SK-N-SH treated with all-trans-retinoic acid at 6 μM for 48 hours (cell line): Measurements from ENCODE around the gene DCLK2.

Experiments used
- ARNTL ChIP-seq: fragments of 450-650 bp; formaldehyde crosslinking; IDR thresholded peaks from 2 replicates; pipeline ENCODE4 v1.5.0; 2020; ENCODE audit warnings: low read depth, mild to moderate bottlenecking, moderate library complexity, borderline replicate concordance
- BACH2 ChIP-seq: fragments of 250-450 bp; sonication (Bioruptor Pico); IDR thresholded peaks from 2 replicates; pipeline ENCODE4 v1.9.0; 2021; ENCODE audit warnings: mild to moderate bottlenecking, borderline replicate concordance
- CSDC2 ChIP-seq: fragments of 250-450 bp; sonication (Bioruptor Pico); IDR thresholded peaks from 2 replicates; pipeline ENCODE4 v1.5.0; 2020; ENCODE audit warnings: mild to moderate bottlenecking, moderate library complexity
- GLIS3 ChIP-seq: fragments of 250-450 bp; sonication (Bioruptor Pico); IDR thresholded peaks from 2 replicates; pipeline ENCODE4 v1.5.0; 2020; ENCODE audit warnings: mild to moderate bottlenecking, moderate library complexity
- OSR1 ChIP-seq: fragments of 250-450 bp; sonication (Bioruptor Pico); IDR thresholded peaks from 2 replicates; pipeline ENCODE4 v1.8.0; 2022; ENCODE audit warnings: moderate library complexity, mild to moderate bottlenecking, inconsistent platforms
- PPARA ChIP-seq: fragments of 250-450 bp; sonication (Bioruptor Pico); IDR thresholded peaks from 2 replicates; pipeline ENCODE4 v1.5.0; 2020; ENCODE audit warnings: mild to moderate bottlenecking, borderline replicate concordance
- RARB ChIP-seq: fragments of 250-450 bp; sonication (Bioruptor Pico); IDR thresholded peaks from 2 replicates; pipeline ENCODE4 v1.8.0; 2021; ENCODE audit warnings: mild to moderate bottlenecking, moderate library complexity
- TCF4 ChIP-seq: fragments of 250-450 bp; sonication (Bioruptor Pico); IDR thresholded peaks from 2 replicates; pipeline ENCODE4 v1.8.0; 2021; ENCODE audit warnings: mild to moderate bottlenecking, moderate library complexity, borderline replicate concordance
- ZFP3 ChIP-seq: fragments of 250-450 bp; sonication (Bioruptor Pico); IDR thresholded peaks from 2 replicates; pipeline ENCODE4 v1.5.0; 2020; ENCODE audit warnings: mild to moderate bottlenecking, moderate library complexity
- ZNF565 ChIP-seq: fragments of 450-650 bp; formaldehyde crosslinking; conservative IDR thresholded peaks from 2 replicates; pipeline ENCODE4 v1.5.0; 2020; ENCODE audit warnings: low read depth, mild to moderate bottlenecking, moderate library complexity
- TF ChIP-seq, protein P1 (sequence below): fragments of 250-450 bp; sonication (Bioruptor Pico); IDR thresholded peaks from 2 replicates; pipeline ENCODE4 v1.8.0; 2020; ENCODE audit warnings: mild to moderate bottlenecking, moderate library complexity, borderline replicate concordance
- TF ChIP-seq, protein P2 (sequence below): fragments of 250-450 bp; sonication (Bioruptor Pico); IDR thresholded peaks from 2 replicates; pipeline ENCODE4 v1.5.0; 2020; ENCODE audit warnings: mild to moderate bottlenecking, moderate library complexity
- TF ChIP-seq, protein P3 (sequence below): fragments of 250-450 bp; sonication (Bioruptor Pico); IDR thresholded peaks from 2 replicates; pipeline ENCODE4 v1.5.1; 2020; ENCODE audit warnings: low read depth, mild to moderate bottlenecking, moderate library complexity

DNA sequence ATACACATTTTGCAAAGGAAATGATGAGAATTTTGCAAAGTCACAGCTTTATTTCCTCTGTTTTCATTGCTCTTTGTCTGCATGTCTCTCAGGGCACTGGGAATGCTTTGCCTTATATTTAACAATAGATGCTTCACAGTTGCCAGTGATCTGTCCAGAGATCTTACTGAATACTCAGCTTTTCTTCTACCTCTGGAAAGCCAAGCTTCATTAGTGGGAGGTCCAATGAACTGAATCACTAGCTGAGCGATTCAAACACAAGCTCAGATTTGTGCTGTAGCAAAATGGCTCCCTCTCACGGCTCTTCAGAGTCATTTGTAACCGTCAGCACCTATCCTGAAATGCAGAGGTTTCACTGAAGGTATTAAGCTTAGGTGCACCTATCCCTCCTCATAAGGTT, 138.9 kb downstream of the DCLK2 start:
- TF ChIP-seq, protein P1, sequence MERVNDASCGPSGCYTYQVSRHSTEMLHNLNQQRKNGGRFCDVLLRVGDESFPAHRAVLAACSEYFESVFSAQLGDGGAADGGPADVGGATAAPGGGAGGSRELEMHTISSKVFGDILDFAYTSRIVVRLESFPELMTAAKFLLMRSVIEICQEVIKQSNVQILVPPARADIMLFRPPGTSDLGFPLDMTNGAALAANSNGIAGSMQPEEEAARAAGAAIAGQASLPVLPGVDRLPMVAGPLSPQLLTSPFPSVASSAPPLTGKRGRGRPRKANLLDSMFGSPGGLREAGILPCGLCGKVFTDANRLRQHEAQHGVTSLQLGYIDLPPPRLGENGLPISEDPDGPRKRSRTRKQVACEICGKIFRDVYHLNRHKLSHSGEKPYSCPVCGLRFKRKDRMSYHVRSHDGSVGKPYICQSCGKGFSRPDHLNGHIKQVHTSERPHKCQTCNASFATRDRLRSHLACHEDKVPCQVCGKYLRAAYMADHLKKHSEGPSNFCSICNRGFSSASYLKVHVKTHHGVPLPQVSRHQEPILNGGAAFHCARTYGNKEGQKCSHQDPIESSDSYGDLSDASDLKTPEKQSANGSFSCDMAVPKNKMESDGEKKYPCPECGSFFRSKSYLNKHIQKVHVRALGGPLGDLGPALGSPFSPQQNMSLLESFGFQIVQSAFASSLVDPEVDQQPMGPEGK = no peak
- TF ChIP-seq, protein P2, sequence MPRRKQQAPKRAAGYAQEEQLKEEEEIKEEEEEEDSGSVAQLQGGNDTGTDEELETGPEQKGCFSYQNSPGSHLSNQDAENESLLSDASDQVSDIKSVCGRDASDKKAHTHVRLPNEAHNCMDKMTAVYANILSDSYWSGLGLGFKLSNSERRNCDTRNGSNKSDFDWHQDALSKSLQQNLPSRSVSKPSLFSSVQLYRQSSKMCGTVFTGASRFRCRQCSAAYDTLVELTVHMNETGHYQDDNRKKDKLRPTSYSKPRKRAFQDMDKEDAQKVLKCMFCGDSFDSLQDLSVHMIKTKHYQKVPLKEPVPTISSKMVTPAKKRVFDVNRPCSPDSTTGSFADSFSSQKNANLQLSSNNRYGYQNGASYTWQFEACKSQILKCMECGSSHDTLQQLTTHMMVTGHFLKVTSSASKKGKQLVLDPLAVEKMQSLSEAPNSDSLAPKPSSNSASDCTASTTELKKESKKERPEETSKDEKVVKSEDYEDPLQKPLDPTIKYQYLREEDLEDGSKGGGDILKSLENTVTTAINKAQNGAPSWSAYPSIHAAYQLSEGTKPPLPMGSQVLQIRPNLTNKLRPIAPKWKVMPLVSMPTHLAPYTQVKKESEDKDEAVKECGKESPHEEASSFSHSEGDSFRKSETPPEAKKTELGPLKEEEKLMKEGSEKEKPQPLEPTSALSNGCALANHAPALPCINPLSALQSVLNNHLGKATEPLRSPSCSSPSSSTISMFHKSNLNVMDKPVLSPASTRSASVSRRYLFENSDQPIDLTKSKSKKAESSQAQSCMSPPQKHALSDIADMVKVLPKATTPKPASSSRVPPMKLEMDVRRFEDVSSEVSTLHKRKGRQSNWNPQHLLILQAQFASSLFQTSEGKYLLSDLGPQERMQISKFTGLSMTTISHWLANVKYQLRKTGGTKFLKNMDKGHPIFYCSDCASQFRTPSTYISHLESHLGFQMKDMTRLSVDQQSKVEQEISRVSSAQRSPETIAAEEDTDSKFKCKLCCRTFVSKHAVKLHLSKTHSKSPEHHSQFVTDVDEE = no peak
- no peak for TF ChIP-seq ZNF565 (CRISPR knock-in tag)
- no peak for TF ChIP-seq CSDC2 (CRISPR knock-in tag)
- TF ChIP-seq PPARA (CRISPR knock-in tag) = no peak
- TF ChIP-seq BACH2 (CRISPR knock-in tag) = no peak
- TF ChIP-seq RARB (CRISPR knock-in tag) = no peak
- TF ChIP-seq ZFP3 (CRISPR knock-in tag) = no peak
- TF ChIP-seq, protein P3, sequence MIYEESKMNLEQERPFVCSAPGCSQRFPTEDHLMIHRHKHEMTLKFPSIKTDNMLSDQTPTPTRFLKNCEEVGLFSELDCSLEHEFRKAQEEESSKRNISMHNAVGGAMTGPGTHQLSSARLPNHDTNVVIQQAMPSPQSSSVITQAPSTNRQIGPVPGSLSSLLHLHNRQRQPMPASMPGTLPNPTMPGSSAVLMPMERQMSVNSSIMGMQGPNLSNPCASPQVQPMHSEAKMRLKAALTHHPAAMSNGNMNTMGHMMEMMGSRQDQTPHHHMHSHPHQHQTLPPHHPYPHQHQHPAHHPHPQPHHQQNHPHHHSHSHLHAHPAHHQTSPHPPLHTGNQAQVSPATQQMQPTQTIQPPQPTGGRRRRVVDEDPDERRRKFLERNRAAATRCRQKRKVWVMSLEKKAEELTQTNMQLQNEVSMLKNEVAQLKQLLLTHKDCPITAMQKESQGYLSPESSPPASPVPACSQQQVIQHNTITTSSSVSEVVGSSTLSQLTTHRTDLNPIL = no peak
- no peak for TF ChIP-seq OSR1
- no peak for TF ChIP-seq TCF4 (CRISPR knock-in tag)
- no peak for TF ChIP-seq GLIS3 (CRISPR knock-in tag)
- TF ChIP-seq ARNTL (CRISPR knock-in tag) = no peak
